ENCODE data around the gene SYNE3. TPM values are rescaled to one million over a fixed set of nuclear protein-coding genes. Genes with fewer than 3 reads are reported as not detected.

SYNE3 gene
- total and polyA plus RNA-seq, 2 donors (not counting 1 experiment from before 2014, with no cell fraction given), result 17.8 to 76.1 TPM

- ChIA-PET CTCF (interaction anchor here (1.1 to 2.2 kb wide), 8 partner anchors 15 to 51 kb away, joined by 3 to 16 read pairs (median 4); partner anchors contain the start of gene SYNE3), POLR2A (interaction anchor here (0.6 to 2.9 kb wide), 6 partner anchors 8 to 170 kb away, joined by 3 to 22 read pairs (median 6); partner anchors contain the start of gene SYNE3)
- Mint-ChIP-seq H3K27me3 (no peaks in the 10 kb centered on the region), H3K4me3 (peak overlapping the region; percentile 70), H3K4me1 (peaks cover 81% of the 10 kb centered on the region), H3K27ac (peak overlapping the region; percentile 95), H3K9me3 (ENCODE audit: insufficient read depth) (no peaks in the 10 kb centered on the region)
- no peaks in the 10 kb centered on the region for H3K27me3 ChIP-seq (replicated peaks in 1 of 4; ENCODE audit: control extremely low read depth in 1 of 4, control insufficient read depth in 3 of 4, insufficient read depth in 4 of 4, low read length in 3 of 4)
- TF ChIP-seq EZH2 (IDR thresholded peaks at IDR 0.05; ENCODE audit: borderline replicate concordance, insufficient read depth, low read depth, low read length, poor library complexity, severe bottlenecking) (no peak), CTCF (IDR thresholded peaks at IDR 0.05) (no peak)
- H3K9ac ChIP-seq (ENCODE audit: low read length), result peak overlapping the region; percentile 55
- H3K27ac ChIP-seq (ENCODE audit: low read length in 2 of 2), result peak overlapping the region; percentile 97
- intact Hi-C loops (cut with micrococcal nuclease), result loop anchor here (1.0 to 2.0 kb wide), 5 partner anchors 8 to 39 kb away; partner anchors contain the start of gene SYNE3
- peak overlapping the region; percentile 77 for H3K4me2 ChIP-seq (replicated peaks; ENCODE audit: low read depth, low read length, poor library complexity, severe bottlenecking)
- ATAC-seq (ENCODE audit: low read depth), result peak; percentile 92
- H3K36me3 ChIP-seq (replicated peaks in 1 of 2; ENCODE audit: control extremely low read depth in 1 of 2, control insufficient read depth in 1 of 2, extremely low read depth in 1 of 2, insufficient read depth in 2 of 2, low read length in 1 of 2), result peaks cover 0 to 17% of the 10 kb centered on the region in 2 experiments
- WGBS (ENCODE audit: insufficient coverage), result 13% methylated on average over 5 of the region's 8 CpGs
- H3K79me2 ChIP-seq (ENCODE audit: control insufficient read depth, insufficient read depth, low read length), result peaks cover 85% of the 10 kb centered on the region
- H2AFZ ChIP-seq (ENCODE audit: insufficient read depth, low read depth, low read length, poor library complexity, severe bottlenecking), result peak overlapping the region; percentile 67
- peak overlapping the region in 3 of 5 experiments; percentile 14 to 53 (median 21) for H3K4me3 ChIP-seq (ENCODE audit: control extremely low read depth in 1 of 5, extremely low read depth in 1 of 5, insufficient read depth in 1 of 5, low read depth in 2 of 5, low read length in 4 of 5)
- H3K4me1 ChIP-seq (ENCODE audit: control insufficient read depth in 2 of 2, insufficient read depth in 2 of 2, low read length in 2 of 2), result peaks cover 47 to 78% of the 10 kb centered on the region in 2 donors
- DNase-seq, result peak; percentile 91
- peaks cover 0 to 2% (median 0%) of the 10 kb centered on the region in 3 donors for H3K9me3 ChIP-seq (ENCODE audit: control extremely low read depth in 1 of 3, control insufficient read depth in 2 of 3, insufficient read depth in 1 of 3, low read length in 2 of 3)
- H4K20me1 ChIP-seq (ENCODE audit: control insufficient read depth, insufficient read depth, low read length, poor library complexity, severe bottlenecking), result no peaks in the 10 kb centered on the region
Measured at GRCh38 chr14:95495538-95496025, 20.9 kb downstream of the SYNE3 start.

- TF ChIP-seq CTCF (IDR thresholded peaks at IDR 0.05), result no peak
- no peak for TF ChIP-seq EZH2 (IDR thresholded peaks at IDR 0.05; ENCODE audit: borderline replicate concordance, insufficient read depth, low read depth, low read length, poor library complexity, severe bottlenecking)
- H3K4me3 ChIP-seq (ENCODE audit: control extremely low read depth in 1 of 5, extremely low read depth in 1 of 5, insufficient read depth in 1 of 5, low read depth in 2 of 5, low read length in 4 of 5), result peak overlapping the region in 1 of 5 experiments; percentile 37
- H3K9ac ChIP-seq (ENCODE audit: low read length), result peak overlapping the region; percentile 55
- H3K4me2 ChIP-seq (replicated peaks; ENCODE audit: low read depth, low read length, poor library complexity, severe bottlenecking), result peak overlapping the region; percentile 77
- H3K27ac ChIP-seq (ENCODE audit: low read length in 2 of 2), result peak overlapping the region; percentile 97
- intact Hi-C loops (cut with micrococcal nuclease), result loop anchor here (1.0 to 2.0 kb wide), 5 partner anchors 8 to 39 kb away; partner anchors contain the start of gene SYNE3
- no peak for ATAC-seq (ENCODE audit: low read depth)
- H3K27ac Mint-ChIP-seq, result peak overlapping the region; percentile 95
- H3K27me3 Mint-ChIP-seq, result no peaks in the 10 kb centered on the region
- H3K79me2 ChIP-seq (ENCODE audit: control insufficient read depth, insufficient read depth, low read length), result peaks cover 85% of the 10 kb centered on the region
- peak overlapping the region; percentile 67 for H2AFZ ChIP-seq (ENCODE audit: insufficient read depth, low read depth, low read length, poor library complexity, severe bottlenecking)
- DNase-seq, result no peak
- POLR2A ChIA-PET, result interaction anchor here (1.1 to 2.9 kb wide), 4 partner anchors 8 to 24 kb away, joined by 4 to 22 read pairs (median 6); partner anchors contain the start of gene SYNE3
- H3K4me3 Mint-ChIP-seq, result peak overlapping the region; percentile 70
- no peaks in the 10 kb centered on the region for H4K20me1 ChIP-seq (ENCODE audit: control insufficient read depth, insufficient read depth, low read length, poor library complexity, severe bottlenecking)
- peaks cover 0 to 14% of the 10 kb centered on the region in 2 experiments for H3K36me3 ChIP-seq (replicated peaks in 1 of 2; ENCODE audit: control extremely low read depth in 1 of 2, control insufficient read depth in 1 of 2, extremely low read depth in 1 of 2, insufficient read depth in 2 of 2, low read length in 1 of 2)
- H3K4me1 ChIP-seq (ENCODE audit: control insufficient read depth in 2 of 2, insufficient read depth in 2 of 2, low read length in 2 of 2), result peaks cover 52 to 77% of the 10 kb centered on the region in 2 donors
- CTCF ChIA-PET, result interaction anchor here (1.0 to 1.8 kb wide), 3 partner anchors 16 to 32 kb away, joined by 3 to 11 read pairs (median 3); partner anchors contain the start of gene SYNE3
- WGBS (ENCODE audit: insufficient coverage), result 73% methylated on average over 1 of the region's 3 CpGs
- peaks cover 0 to 2% (median 0%) of the 10 kb centered on the region in 3 donors for H3K9me3 ChIP-seq (ENCODE audit: control extremely low read depth in 1 of 3, control insufficient read depth in 2 of 3, insufficient read depth in 1 of 3, low read length in 2 of 3)
- no peaks in the 10 kb centered on the region for H3K9me3 Mint-ChIP-seq (ENCODE audit: insufficient read depth)
- H3K27me3 ChIP-seq (replicated peaks in 1 of 4; ENCODE audit: control extremely low read depth in 1 of 4, control insufficient read depth in 3 of 4, insufficient read depth in 4 of 4, low read length in 3 of 4), result no peaks in the 10 kb centered on the region
- H3K4me1 Mint-ChIP-seq, result peaks cover 79% of the 10 kb centered on the region
Measured at GRCh38 chr14:95495076-95495475, 21.4 kb downstream of the SYNE3 start.

All from B cell (primary cell).